ENCODE results near the gene RPL38.

The RPL38 gene

DNA sequence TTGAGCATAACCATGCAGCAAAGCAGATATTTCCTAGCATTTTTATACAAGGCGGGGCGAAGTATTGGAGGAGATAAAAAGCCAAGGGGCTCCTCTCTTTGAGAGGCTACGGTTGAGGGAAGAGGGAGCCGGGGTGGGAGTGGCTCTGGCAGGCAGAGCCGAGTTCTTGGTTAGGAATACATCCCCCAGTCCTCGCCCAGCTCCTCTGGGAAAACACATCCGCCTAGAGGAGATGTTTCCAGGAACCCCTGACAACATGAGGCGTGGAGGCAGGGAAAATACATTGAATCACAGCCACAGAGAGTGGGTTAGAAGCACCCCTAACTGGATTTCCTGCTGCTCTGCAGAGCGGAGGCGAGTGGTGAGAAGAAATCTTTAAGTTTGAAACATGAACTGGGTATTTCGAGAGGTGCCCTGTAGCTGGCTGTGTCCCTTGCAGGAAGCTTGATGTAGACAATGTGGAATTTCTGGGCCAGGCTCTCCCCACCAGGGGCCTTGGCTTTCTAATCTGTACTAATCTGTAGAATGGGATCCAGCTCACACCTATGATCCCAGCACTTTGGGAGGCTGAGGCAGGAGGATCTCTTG, 37.2 kb downstream of the RPL38 start:
- in situ Hi-C loops (cut with HindIII; ENCODE audit: low pct_ligation_motif_present, low pct_unique_long_range_greater_than_20kb, low sequenced_read_pairs) = no loop called here

DNA sequence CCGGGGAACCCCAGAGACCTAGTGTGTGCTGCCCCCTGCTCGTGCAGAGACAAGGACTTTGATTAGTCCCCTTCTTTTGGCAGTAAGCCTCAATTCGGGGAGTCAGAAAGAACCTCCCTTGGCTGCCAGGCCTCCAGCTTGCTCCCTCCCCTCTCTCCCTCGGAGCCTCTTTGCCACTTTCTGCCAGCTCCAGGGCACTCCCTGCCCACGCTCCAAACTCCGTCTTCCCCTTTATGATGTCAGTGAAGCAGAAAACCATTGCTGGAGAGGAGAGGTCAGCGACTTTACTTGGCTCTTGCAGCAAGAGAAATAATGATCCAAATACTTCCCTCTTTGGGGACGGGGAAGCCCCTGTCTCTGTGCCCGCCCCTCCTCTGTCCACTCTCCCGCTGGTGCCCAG, 38.0 kb downstream of the RPL38 start:
- in situ Hi-C loops (cut with HindIII; ENCODE audit: low pct_ligation_motif_present, low pct_unique_long_range_greater_than_20kb, low sequenced_read_pairs) = no loop called here
- DNase-seq = no peak

More for the DNA sequence above, 37.2 kb downstream of the RPL38 start:
- DNase-seq = no peak

DNA sequence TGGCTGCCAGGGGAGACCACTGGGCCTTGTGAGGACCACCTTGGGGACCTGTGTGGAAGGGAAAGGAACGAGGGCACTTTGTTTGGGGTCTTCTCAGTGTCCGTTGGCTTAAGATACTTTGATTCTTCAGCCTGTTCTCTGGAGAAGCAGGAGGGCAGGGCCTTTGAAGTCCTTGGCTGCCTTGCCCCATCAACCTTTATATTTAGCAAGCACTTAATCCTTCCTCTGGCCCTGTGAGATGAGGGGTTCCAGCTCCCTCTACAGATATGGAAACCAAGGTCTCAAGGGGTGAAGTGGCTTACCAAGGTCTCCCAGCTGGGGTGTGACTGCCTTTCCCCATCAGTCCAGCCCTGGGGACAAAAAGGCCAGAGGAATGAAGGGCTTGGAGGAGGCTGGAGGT, 38.4 kb downstream of the RPL38 start:
- in situ Hi-C loops (cut with HindIII; ENCODE audit: low pct_ligation_motif_present, low pct_unique_long_range_greater_than_20kb, low sequenced_read_pairs) = no loop called here
- no peak for DNase-seq

DNA sequence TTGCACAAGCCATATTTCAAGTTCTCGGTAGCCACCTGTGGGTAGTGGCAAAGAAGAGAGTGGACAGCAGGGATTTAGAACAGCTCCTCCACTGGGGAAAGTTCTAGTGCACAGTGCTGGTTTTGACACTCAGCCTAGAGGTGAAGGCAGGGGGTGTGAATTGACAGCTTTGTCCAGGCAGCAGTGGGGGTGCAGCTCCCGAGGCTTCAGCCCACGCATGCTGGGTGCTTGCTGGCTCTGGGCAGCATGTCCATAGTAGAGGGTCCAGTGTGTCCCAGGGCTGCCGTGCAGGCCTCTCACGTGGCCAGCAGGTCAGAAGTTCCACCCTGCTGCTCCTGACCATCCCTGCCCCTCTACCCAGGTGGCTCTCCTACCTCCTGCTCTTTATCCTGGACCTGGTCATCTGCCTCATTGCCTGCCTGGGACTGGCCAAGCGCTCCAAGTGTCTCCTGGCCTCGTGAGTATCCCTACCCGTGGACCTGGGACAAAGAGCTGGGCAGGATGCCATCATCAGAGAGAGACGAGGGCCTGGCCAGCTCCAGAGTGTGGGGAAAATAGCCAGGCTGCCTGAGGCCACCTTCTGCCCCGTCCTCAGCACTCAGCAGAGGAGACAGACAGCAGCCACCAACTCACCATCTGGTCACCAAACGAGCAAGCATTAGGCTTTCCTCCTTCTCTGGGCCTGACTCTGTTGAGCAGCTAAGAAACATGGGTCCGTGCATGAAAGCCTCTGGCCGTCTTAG, 39.7 kb downstream of the RPL38 start:
- in situ Hi-C loops (cut with HindIII; ENCODE audit: low pct_ligation_motif_present, low pct_unique_long_range_greater_than_20kb, low sequenced_read_pairs) = no loop called here
- DNase-seq = no peak

DNA sequence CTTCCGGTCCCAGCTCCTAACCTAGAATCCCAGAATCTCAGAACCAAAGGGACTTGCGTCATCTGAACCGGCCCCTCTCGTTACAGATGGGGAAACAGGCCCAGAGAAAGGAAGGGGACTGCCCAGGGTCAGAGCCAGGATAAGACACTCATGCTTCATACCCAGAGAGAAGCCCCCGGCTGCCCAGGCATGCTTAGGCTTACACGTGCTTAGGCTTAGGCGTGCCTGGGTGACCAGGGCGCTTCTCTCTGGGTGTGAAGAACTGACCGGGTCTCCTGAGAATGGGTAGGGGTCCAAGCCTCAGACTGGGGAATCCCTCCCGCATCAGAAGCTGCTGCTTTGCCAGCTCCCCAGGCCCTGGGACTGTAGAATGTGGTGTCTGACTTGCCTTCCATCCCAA, 40.6 kb downstream of the RPL38 start:
- DNase-seq = no peak
- in situ Hi-C loops (cut with HindIII; ENCODE audit: low pct_ligation_motif_present, low pct_unique_long_range_greater_than_20kb, low sequenced_read_pairs) = no loop called here

DNA sequence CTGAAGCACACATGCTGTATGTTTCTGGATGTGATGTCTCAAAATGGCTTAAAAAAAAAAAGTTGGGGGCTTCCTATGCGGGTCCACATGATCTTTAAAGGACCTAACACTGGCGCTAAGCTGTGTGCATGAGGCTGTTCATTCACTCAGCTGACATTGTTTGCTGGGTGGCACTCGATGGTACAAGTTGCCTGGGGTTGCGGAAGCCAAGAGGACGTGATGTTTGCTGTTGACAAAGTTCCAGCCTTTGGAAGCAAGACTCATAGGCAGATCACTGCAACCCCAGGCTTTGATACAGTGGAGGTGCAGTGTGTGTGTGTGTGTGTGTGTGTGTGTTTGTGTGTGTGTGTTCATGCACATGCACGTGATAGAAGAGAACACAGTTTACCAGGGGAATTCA, 41.1 kb downstream of the RPL38 start:
- in situ Hi-C loops (cut with HindIII; ENCODE audit: low pct_ligation_motif_present, low pct_unique_long_range_greater_than_20kb, low sequenced_read_pairs) = no loop called here

DNA sequence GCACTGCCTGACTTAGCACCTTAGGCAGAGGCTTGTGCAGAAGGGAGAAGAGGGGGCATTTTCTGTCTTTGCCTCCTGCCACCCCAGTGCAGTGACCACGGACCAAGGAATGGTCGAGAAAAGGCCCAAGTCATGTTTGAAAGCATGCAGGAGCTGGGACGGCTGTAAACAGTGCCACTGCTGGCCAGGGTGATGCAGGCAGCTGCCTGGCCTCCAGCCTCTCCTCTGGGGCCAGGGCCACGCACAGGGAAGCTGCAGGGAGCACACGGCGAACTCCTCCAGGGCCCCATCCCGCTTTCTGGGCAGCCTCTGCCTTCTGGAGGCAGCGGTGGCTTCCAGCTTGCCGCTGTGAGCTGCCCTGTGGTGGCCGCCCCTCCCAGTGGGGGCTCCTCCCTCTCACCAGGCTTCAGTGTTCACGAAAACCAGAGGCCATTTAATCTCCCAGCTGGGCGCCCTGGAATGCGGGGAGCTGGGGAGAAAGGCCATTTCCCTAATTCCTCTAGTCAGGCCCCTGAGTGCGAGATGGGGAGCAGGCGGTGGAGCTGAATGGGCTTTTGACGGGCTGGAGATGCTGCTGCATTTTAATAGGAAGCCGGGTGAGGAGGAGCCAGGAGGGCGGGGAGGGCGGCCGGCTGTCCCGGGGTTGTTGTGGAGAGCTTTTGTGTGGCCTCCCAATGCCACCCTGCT, 41.8 kb downstream of the RPL38 start:
- DNase-seq = no peak
- in situ Hi-C loops (cut with HindIII; ENCODE audit: low pct_ligation_motif_present, low pct_unique_long_range_greater_than_20kb, low sequenced_read_pairs) = no loop called here

More for the DNA sequence above, 41.1 kb downstream of the RPL38 start:
- DNase-seq = no peak

DNA sequence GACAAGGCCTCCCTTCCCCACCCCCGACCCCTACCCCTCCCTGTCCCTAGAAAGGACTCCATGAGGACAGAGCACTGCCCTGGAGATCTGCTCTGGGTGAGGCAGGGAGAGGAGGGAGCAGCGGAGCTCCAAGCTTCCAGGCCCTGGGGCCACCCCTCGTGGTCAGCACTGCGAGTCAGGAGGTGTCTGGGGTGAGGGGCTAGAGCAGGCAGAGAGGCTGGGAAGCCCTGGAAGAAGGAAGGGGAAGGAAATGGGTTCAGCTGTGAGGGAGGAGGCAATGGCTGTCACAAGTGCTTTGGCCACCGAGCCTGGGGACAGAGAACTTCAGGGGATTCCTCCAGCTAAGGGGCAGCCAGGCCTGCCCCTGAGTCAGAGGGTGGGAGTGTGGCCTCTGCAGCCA, 42.4 kb downstream of the RPL38 start:
- in situ Hi-C loops (cut with HindIII; ENCODE audit: low pct_ligation_motif_present, low pct_unique_long_range_greater_than_20kb, low sequenced_read_pairs) = no loop called here
- DNase-seq = no peak

DNA sequence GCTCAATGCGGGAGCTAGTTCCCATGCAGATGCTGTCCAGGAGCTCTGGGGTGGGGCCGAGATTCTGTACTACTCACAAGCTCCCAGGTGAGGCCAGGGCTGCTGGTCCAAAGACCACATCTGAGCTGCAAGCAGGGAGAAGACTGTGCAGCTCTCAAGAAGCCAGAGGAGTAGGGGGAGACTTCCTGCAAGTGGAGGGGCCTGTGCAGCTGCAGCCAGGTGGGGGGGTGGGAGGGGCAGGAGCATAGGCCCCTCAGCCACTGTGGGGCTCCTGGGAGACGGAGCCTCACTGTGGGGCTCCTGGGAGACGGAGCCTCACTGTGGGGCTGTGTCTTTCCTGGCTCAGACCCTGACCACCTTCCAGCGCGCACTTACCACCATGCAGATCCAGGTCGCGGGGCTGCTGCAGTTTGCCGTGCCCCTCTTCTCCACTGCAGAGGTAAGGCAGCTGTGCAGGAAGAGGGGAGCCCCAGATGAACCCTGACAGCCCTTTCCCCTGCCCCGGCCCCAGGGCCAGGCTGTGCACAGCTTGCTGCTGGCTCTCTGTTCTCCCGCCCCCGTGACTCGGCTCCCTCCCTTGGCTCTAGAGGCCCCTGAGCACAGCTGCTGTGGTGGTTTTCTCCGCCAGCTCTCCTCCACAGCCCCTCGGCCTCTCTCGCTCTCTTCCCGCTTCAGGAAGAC, 46.3 kb downstream of the RPL38 start:
- no peak for DNase-seq

DNA sequence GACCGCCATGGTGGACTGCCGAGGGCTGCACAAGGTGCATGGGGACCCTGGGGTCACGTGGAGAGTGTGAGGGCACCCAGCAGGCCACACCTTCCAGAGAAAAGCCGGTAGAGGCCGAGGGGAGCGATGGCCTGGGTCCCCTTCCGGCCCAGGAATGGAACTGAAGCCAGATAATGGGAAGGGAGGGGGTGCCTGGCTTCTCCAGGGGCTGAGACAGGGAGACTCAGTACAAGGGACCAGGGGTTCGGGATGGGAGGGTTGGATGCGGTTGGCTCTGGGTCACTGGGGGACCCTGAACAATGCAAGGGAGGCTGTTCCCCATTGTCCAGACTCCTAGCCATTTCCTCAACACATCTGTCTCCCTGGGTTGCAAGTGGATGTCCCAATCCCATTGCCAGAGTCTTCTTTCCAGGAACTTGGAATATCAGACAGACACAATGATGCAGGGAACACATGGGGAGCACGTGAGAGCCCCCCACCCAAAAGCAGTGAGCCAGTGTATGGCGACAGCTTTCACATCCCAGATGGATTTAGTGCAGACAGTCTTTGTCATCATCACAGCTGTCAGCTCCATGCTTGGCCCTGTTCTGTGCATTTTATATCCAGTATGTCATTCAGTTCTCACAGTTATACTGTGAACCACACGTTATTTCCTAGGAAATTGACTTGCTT, 47.0 kb downstream of the RPL38 start:
- in situ Hi-C loops (cut with HindIII; ENCODE audit: low pct_ligation_motif_present, low pct_unique_long_range_greater_than_20kb, low sequenced_read_pairs) = no loop called here
- DNase-seq = no peak

More for the DNA sequence above, 46.3 kb downstream of the RPL38 start:
- in situ Hi-C loops (cut with HindIII; ENCODE audit: low pct_ligation_motif_present, low pct_unique_long_range_greater_than_20kb, low sequenced_read_pairs) = no loop called here

DNA sequence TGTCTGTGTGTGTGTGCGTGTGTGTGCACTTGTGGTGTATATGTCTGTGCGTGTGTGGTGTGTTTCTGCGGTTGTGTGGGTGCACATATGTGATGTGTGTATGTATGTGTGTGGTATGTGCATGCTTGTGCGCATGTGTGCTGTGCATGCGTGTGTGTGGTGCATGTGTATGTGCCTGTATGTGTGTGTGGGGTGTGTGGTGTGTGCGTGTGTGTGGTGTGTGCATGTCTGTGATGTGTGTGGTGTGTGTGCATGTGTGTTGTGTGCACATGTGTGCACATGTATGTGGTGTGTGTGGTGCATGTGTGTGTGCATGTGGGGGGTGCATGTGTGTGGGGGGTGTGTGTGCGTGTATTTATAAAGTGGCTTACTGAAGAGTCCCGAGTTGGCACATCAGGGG, 47.6 kb downstream of the RPL38 start:
- DNase-seq = no peak
- in situ Hi-C loops (cut with HindIII; ENCODE audit: low pct_ligation_motif_present, low pct_unique_long_range_greater_than_20kb, low sequenced_read_pairs) = no loop called here

DNA sequence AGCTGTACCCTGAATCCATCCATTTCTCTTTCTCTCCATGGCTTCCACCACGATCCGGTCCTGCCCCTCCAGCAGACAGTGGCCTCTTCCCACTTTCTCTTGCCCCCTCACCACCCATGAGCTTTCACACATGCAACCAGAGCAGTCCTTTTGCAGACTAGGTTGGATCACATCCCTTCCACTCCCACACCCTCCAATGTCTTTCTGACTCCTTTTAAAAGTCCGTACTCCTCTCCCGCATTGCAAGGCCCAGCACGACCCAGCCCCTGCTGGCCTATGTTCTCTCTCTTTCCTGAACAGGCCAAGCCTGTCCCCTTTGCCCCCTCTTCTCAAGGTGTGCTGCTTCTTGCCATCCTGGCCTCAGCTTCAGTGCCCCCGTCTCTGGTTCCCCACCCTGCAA, 48.1 kb downstream of the RPL38 start:
- in situ Hi-C loops (cut with HindIII; ENCODE audit: low pct_ligation_motif_present, low pct_unique_long_range_greater_than_20kb, low sequenced_read_pairs) = no loop called here

DNA sequence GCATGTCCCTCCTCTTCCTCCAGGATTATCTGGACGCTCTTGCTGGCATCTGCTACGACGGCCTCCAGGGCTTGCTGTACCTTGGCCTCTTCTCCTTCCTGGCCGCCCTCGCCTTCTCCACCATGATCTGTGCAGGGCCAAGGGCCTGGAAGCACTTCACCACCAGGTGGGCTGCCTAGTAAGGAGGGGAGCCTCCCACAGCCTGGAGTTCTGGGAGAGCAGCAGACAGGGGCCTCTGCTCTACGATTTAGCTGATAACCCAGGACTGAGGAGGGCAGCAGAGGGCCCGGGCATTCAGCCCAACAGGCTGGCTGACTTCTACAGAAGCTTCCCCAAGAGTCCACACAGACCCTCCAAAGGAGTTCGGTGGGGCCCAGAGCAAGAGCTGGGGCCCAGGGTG, 48.7 kb downstream of the RPL38 start:
- DNase-seq = no peak
- in situ Hi-C loops (cut with HindIII; ENCODE audit: low pct_ligation_motif_present, low pct_unique_long_range_greater_than_20kb, low sequenced_read_pairs) = no loop called here

More for the DNA sequence above, 48.1 kb downstream of the RPL38 start:
- DNase-seq = no peak

DNA sequence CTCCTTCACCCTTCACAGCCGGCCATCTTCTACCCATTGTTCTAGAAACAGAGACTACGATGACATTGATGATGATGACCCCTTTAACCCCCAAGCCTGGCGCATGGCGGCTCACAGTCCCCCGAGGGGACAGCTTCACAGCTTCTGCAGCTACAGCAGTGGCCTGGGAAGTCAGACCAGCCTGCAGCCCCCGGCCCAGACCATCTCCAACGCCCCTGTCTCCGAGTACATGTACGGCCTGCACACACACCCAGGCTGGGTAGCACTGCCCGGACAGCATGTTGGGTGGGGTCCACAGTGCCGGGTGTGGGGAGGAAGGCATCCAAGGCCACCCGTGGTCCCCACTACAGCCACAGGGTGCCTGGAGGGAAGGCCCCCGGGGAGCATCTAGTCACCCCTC, 49.6 kb downstream of the RPL38 start:
- in situ Hi-C loops (cut with HindIII; ENCODE audit: low pct_ligation_motif_present, low pct_unique_long_range_greater_than_20kb, low sequenced_read_pairs) = no loop called here
- no peak for DNase-seq

DNA sequence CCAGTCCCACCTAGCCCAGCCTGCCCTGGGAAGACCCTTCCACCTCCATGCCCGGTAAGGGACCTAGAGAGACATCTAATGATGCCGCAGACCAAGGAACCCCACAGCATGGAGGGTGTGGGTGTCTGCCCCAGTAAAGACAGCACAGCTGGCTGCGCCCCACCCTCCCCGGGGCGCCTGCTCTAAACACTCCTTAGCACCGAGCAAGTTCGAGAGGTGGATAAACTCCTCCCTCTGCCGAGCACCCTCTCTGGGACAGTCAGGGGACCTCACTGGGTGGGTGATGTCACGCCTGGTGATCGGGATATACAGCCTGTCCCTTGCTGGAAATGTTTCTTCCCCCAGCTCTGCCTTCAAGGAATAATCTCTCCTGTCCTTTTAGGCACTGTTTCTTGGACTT, 53.8 kb downstream of the RPL38 start:
- no peak for DNase-seq
- in situ Hi-C loops (cut with HindIII; ENCODE audit: low pct_ligation_motif_present, low pct_unique_long_range_greater_than_20kb, low sequenced_read_pairs) = no loop called here

DNA sequence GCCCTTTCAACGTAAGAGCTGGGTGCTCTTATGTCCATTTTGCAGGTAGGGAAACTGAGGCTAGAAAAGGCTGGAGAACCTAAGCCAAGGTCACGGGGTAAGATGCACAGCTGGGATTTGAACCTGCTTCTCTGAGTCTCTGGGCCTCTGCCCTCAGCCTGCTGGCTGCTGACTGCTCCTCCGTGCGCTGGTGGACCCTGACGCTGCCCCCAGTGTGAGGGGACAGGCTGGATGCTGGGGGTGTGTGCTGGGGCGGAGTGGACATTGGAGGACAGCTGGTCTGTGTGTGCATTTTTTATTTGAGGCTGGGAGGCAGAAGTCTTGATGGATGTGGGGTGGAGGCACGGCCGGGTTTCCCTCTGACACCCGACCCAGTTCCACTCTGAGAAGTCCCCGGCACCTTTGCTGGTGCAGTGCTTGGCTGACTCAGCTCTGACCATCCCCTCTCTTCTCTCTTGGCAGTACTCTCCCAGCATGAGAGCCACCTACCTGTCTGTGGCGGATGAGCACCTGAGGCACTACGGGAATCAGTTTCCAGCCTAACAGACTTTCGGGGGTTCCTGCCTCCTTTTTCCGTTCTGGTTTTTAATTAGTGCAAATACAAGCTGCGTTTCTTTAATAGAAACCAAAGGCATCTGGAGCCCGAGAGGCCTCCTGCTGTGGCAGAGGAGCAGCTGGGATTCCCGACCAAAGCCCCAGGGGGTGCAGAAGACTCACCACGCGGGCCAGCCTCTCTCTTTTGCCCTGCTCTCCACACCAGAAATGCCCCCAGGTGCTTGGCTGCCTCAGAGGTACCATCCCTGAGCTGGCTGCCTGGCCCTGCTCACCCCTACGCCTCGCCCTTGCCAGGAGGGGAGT, 56.4 kb downstream of the RPL38 start:
- in situ Hi-C loops (cut with HindIII; ENCODE audit: low pct_ligation_motif_present, low pct_unique_long_range_greater_than_20kb, low sequenced_read_pairs) = no loop called here
- no peak for DNase-seq
